ENCODE measurements around the gene FGD4.

The FGD4 gene

DNA sequence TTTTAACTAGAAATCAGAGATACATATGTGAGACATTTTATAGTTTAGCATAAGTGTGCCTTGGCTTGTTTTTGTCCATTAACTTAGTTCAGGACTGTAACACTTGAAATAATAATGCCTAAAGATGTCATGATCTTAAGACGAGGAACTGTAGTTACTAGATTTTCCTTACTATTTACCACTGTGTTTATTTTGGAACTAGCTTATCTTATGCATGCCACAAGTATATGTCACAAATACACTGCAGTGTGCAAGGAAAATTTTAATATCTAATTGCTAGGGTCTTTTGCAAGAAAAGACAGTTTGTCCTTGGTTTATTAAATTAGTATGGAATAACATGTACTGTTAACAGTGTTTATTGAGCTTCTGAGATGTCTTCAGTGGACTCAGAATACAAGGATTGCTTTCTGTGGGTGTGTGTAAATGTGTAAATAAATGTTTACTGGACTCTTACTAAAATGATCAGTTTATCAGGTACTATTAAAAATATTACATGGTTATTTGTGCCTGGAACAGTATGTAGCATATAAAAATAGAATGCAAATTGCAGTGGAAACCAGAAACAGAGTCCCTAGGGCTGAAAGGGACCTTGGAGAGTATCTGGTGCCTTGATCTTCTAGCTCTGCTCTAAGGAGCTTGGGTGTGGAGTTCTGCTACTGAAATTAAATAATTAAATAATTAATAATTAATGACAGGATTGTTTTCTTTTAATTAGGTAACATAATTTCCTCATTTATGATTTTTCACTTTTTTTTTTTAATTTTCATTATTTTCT lies 58.1 kb downstream of the FGD4 start:
- DNase-seq = no peak

DNA sequence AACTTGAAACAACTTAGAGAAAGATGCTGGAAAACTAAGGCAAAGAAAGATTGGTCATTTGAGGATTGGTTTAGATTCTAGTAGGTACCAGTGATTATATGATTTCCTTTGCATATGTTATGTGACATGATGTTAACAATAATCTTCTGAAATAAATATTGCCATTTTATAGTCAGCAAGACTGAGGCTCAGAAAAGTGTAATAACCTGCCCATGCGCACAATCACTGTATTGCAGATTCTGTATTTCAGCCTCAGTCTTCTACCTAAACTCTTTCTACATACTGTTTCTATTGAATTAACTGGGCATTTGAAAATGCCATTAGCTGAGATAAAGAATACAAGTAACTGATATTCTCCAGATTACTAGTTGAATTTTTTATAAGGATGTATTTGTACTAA lies 61.3 kb downstream of the FGD4 start:
- DNase-seq = no peak

DNA sequence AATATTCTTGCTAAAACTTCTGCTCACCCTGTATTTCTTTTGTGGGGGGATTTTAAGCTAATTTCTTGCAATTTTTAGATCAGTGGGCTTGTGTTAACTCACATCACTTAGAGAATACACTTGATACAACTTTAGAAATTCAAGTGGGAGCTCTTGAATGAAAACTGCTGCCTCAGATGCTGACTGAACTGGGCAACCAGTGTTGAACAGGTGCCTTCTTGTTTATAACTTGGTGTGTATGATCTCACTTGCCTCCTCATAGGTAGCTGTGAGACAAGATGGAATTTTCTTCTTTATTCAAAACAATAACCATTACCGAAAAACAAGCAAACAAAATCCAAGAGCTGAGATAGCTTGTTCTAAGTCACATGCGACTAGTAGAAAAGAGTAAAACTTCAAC lies 63.5 kb downstream of the FGD4 start:
- no peak for DNase-seq

DNA sequence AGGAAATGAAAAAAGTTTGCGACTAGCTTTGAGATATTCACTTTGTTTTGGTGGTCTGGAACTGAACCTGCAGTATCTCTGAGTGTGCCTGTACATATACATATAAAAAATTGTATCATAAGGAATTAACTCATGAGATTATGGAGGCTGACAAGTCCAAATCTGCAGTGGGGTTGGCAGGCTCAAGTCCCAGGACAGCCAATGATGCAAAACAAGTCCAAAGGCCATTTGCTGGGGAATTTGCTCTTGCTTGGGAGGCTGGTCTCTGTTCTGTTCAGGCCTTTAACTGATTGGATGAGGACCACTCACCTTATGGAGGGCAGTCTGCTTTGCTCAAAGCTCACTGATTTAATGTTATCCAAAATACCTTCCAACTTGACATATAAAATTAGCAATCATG lies 66.8 kb downstream of the FGD4 start:
- no peak for DNase-seq

DNA sequence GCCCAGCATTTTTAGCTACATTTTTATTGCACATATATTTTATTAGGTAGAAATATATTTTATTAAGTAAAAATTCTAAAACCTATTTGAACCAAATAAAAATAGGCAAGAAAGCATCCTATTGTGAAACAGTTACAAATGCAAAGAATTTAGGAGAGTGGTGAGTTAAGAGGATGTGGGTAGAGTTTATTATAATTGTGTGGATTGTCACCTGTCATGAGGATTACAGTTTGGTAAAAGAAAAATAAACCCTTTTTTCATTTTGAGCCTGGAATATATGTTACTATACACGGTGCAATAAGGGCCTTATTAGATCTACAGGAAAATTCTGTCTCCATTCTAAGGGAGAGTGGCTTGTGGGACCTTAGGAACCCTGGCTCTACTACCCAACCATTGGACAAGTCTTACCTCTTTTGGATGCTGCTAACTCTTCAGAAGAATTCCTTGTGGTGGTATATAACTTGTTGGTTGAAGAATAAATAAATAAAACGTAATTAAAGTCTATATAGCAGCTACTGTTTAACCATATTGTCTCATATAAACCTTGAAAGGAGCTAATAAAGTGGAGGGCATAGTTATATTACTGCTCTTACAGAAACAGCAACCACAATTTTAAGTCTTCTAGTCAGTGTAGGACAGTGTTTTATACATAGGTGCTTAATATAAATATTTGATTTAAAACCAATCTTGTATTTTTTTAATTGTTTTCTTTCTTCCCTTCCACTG lies 67.8 kb downstream of the FGD4 start:
- DNase-seq = no peak

DNA sequence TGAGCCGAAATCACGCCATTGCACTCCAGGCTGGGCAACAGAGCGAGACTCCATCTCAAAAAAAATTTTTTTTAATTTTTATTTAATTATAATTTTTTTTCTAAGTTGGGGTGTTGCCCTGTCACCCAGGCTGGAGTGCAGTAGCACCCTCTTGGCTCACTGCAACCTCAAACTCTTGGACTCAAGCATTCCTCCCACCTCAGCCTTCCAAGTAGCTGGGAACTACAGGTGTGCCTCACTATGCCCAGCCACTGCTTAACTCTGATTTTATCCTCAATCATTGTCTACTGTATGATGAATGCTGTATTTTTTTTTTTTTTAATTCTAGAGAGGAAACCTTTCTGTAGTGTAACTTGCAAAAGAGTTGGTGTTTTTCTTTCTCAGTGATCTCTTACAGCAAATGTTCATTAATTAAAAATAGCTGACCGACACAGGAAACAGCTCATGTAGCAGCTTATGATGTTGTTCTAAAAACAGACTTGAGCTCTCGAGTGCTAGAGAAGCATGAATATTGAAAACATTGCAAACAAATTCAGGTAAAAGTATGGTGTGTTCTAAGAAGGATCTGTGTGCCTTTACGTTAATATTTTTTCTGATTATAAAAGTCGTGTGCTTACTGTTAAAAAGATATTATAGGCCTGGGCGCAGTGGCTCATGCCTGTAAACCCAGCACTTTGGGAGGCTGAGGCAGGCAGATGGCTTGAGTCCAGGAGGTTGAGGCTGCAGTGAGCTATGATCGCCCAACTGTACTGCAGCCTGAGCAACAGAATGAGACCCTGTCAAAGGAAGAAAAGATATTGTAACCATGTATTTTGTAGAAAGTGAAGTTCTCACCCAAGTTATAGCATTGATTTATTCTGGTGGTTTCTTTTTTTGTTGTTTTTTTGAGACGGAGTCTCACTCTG lies 68.9 kb downstream of the FGD4 start:
- no peak for DNase-seq

DNA sequence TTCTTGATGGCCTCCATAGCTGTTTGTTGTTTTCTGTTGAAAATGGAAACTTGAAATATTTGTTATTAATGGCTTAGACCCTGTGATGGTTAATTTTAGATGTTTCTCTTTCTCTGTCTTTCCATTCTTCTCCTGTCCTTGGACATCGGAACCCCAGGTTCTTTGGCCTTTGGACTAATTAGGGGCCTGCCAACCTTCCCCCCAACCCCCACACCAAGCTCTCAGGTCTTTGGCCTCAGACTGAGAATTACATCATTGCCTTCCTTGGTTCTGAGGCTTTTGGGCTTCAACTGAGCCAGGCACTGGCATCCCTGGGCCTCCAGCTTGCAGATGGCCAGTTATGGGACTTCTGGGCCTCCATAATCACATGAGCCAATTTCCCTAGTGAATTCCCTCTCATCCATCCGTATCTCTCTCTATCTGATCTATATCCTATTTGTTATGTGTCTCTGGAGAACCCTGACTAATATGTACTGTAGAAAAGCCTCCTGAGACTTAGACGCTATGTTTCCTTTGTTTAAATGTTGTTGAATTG lies 71.6 kb downstream of the FGD4 start:
- DNase-seq = no peak

DNA sequence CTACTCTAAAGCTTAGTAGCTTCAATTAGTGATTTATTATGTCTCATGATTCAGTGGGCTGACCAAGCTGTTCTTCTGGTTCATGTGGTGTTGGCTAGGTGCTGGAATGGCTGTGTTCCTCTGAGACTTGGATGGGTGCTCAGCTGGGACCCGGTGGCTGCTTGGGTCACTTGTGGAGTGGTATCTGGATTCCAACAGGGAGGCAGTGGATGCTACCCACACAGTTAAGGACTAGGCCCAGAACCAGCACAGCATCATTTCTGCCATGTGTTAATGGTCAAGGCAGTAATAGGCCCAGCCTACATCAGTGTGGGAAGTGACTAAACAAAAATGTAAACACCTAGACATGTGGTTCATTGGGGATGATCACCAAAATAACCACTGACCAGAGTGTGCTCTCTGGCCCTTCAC lies 72.2 kb downstream of the FGD4 start:
- no peak for DNase-seq

DNA sequence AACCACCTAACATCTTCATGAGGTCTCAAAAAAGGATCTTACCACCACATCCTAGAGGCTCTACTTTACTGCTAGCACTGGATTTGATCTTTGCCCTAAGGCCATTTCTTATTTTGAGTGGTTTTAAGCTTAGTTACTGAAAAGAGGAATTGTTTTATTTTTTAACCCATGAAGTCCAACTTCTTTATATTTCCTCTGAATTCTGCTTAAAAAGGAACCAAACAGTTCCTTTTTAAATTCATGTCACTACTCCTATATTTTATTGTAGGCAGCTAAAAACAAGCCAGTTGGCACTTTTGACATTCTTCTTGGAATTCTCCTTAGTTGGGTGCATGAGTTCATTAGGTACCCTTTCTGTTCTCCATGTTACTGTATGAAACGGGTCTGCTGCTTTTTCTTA lies 76.4 kb downstream of the FGD4 start:
- no peak for DNase-seq

DNA sequence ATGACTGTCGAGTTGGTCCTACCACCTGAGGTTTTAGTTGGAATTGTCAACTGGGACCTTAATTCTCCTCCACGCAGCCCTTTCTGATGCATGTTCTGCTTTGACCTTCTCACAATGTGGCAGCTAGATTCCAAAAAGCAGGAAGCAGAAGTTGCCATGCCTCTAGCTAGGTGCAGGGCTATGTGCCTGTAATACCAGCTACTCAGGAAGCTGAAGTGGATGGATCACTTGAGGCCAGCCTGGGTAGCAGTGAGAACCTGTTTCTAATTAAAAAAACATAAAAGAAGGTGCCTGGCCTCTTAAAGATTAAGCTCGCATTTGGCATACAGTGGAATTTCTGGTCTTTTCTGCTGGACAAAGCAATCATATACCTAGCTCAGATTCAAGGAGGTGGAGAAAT lies 77.1 kb downstream of the FGD4 start:
- no peak for DNase-seq

DNA sequence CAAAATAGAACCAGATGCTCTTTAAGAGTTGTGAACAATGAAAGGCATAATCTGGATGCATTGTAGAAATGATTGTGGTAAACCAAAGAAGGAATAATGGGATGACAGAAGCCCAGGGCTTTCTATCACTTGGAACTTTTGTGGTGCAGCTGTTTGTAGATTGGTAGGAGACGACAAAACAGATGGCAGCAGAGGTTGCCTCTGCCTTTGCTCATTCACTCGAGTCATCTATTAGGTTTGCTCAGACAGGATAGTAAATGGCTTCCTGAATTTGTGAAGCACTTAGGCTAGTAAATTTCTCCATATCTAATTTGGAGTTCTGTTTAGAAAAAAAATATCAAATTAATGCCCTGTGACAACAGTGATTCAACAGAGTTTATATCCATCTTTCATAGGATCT lies 78.4 kb downstream of the FGD4 start:
- DNase-seq = no peak

DNA sequence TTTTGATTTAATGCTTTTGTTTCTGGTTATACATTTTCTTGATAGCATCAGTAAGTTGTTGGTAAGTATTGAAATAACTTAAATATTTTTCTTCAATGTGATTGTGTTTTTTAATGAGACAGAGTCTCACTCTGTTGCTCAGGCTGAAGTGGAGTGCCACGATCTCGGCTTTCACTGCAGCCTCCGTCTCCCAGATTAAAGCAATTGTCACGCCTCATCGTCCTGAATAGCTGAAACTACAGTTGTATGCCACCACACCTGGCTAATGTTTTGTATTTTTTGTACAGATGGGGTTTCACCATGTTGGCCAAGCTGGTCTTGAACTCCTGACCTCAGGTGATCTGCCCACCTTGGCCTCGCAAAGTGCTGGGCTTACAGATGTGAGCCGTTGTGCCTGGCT lies 78.8 kb downstream of the FGD4 start:
- DNase-seq = no peak

DNA sequence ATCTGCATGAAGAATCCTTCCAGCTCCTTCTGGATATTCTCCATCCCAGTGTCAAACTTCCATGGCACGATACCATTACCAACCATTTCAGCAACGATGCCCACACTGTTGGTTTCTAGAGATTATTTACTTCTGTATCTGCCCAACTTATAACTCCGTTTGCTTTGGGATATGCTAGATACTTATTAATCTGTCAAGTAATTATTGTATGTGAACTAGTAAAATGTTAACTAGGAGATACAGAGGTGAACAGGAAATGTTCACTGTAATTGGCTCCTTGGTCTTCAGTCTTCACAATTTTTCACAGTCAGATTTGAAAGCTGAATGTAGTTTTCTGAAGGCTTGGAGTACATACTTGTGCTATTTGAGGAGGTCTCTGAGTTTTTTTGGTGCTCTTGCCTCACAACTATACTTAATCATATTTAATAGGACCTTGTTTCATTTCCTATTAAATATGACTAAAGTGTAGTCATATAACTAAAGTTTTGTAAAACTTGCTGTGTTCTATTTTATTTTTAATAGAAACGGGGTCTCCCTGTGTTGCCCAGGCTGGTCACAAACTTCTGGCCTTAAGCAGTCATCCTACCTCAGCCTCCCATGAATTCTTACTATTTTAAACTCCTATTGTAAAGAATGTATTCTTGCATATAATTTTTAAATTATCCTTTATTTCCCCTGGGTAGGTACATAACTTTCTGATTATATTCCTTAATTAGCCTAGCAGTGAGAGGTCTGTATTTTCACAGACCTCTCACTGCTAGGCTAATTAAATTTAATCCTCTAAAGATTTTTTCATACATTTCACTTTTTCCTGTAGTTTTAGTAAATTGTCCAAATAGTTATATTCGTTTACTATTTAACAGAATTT lies 79.7 kb downstream of the FGD4 start:
- no peak for DNase-seq

DNA sequence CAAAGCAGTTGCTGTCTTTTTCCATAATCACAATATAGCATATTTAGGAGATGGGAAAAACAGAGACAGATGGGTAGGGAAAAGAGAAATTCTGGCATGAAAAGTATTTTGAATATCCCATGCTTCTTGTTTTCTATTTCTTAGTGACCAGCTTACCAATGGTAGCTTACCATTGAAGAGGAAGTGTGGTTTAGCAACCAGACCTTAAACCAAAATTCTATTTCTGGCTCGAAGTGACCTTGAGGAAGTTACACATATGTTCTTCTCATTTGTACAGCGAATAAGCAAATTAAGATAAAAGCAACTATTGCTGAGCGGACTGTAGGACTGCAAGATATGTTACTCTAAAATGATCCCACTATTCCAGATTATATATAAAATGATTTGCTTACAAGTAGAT lies 82.9 kb downstream of the FGD4 start:
- DNase-seq = no peak

DNA sequence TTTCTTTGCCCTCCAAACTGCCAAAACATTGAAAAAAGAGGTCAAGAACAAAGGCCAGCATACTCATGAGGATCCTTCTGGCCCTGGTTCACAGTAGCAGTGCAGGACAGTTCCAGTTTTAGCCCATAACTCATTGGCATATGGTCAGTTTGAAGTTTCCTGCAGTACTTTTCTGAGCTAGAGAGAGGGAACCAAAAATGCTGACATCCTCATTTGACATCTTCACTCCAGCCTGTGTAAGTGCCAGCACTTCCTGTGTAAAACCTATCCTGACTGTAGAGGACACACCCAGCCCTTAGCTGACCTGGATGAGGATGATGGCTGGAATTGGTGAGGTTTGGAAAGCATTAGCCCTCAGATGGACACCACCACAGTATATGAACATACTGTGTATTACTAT lies 84.1 kb downstream of the FGD4 start:
- no peak for DNase-seq

DNA sequence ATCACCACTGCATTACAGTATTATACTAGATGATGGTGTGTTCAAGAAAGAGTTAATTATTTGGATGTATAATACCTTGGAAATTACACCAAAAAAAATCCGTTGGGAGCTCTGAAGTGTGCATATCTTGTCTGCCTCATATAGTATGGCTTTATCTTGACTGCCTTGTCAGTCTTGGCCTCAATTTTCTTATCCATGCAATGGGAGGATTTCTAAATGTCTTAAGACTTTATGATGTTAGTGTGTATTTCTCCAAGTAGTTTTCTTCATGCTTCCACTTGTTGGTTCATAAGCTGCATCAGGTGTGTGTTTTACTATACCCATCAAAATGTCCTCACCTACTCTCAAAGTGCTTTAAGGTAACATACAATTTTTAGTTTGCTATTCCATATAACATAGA lies 84.6 kb downstream of the FGD4 start:
- DNase-seq = no peak

DNA sequence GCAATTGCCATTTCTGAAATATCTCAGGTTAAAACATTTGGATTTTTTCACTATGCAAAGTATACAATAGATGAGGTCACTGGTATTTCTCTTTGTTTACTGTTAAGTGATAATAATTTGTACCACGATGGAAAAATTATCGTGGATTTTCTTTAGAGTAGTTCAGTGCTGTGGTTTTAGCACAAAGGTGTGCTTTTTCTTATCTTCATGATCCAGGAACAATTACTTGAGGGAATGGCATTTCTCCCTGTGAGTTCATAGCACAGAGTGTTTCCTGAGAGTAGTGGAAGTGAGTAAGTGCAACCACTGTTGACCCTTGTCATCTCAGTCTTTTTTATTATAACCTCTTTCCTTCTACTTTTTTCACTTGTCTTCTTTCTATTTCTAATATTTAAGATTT lies 86.8 kb downstream of the FGD4 start:
- DNase-seq = no peak

DNA sequence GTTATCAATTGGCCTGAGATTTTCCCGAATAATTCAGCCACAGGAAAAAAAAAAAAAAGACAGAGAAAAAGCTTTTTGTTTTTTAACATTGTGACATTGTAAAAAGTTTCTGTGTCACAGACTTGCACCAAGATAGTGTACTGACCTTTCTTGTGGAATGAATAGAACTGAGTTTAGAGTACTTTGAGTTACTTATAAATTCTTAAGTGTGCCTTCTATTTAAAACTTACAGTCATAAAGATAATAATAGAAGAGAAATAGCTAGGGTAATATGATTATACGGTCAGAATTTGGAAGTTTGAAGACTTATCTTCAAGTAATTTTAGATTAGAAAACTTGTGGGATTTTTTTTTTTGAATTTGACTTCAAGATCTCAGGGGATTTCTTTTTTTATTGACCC lies 88.8 kb downstream of the FGD4 start:
- no peak for DNase-seq

DNA sequence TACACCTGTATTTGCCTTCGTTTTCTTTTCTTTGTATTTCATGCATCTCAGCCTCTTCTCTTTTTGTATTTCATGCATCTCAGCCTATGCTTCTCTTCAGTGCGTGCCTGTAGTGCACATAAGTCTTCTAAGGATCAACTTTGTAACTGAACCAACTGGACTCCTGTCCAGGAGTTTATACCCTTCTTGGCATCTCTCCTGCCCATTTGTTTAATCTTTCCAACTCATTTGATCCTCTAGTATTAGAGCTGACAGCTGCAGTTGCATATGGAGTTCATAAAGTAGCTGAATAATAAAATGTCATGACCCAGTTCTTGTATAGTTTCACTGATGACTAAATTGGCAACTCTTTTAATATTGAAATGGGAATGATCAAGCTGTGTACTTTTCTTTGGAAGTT lies 89.7 kb downstream of the FGD4 start:
- no peak for DNase-seq

DNA sequence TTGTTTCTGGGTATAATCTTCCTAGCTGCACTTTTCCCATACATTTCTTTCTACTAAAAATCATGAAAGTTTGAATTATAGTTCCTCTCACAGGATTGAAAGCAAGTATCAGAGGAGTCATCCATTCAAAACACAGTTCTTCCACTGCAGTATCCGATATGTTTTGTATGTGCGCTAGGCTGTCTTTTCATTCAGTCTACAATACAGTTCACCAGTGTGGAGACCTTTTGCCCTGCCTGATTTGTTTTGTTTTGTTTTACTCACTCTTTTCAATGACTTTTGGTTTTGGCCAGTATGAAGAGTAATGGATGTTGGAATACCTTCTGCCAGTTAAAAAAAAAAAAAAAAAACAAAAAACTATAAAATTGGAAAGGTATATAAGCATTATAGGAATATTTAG lies 91.4 kb downstream of the FGD4 start:
- DNase-seq = no peak

DNA sequence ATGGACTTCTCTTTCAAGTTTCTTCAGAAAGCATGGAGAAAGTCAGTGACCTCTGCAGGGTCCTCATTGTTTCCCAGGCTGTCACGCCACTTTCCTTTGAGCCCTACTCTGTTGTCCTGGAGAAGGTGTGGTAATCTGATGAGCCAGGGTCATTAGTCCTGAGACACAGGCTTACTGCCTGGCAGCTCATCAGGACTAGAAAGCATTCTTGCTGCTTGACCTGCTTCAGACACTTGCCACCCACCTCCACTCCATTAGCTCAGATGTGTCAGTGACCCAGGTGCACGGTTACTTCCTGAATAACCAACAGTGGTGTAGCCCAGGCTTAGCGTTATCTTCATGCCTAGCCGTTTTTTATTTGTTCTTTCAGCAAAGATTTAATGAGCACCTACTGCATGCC lies 93.9 kb downstream of the FGD4 start:
- no peak for DNase-seq

DNA sequence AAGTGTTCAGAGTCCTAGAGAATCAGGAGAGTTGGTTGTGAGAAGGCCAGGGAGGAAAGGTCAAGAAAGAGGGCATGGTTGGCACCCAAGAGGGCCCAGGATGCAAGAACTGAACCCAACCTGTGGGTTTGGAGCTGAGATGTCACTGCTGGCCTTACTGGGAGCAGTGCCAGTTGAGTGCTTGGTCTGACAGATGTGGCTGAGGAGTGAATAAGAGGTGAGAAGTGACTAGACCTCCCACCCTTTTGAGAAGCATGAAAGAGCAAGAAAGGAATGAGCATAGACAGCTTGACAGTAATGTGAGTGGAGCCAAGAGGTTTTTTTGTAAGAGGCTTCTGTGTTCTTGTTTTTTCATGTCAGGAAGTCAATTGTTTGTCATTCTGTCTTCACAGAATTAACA lies 95.3 kb downstream of the FGD4 start:
- no peak for DNase-seq

DNA sequence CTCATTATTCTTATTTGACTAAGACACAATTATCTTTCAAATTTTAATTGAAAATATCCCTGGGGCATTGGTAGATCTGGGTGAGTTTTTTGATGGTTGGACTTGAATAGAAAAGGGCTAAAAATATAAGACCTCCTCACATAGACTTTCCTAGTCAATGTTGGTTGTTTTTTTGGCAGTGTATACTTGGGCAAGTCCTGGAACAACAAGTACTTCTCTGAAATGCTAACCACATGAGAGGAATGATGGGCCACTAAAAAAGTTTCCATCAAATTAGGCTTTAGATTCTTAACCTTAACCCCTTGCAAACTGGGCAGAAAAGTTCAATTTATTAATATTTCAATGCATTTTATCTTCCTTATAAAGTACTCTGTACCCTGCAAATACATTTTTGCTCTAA lies 97.6 kb downstream of the FGD4 start:
- no peak for DNase-seq

Data from activated CD4-positive, alpha-beta T cell treated with anti-CD3 and anti-CD28 coated beads, Interleukin-2, amount 50 U/mL, for 1 hour (primary cell).